Pancreas (tissue), 10 donors: Measurements from ENCODE around the gene CFB. TPM values are rescaled to one million over a fixed set of nuclear protein-coding genes. Genes with fewer than 3 reads are reported as not detected.

ENCODE experiments used
- ATAC-seq, 4 donors: fragments of 200-7000 bp; cut with Tn5 transposase; one replicate each; pipeline versions ENCODE4 v1.8.0 to v1.9.1; 2020; ENCODE audit warnings: mild to moderate bottlenecking in 4 of 4, moderate library complexity in 4 of 4
- DNase-seq, 6 donors: peaks; one replicate each; pipeline ENCODE4 v3.0.0-alpha.2; 2020
- FAIRE-seq: peaks from 2 replicates; lab custom pipeline; 2012; peaks lifted over from hg19 to GRCh38; lab: Jason Lieb, UNC
- H3K27ac ChIP-seq, 4 donors: fragments of 200-600 bp; sonication (generic); 1 replicate in 3 of 4; 2 replicates in 1 of 4; pipeline versions ENCODE4 v1.5.0 to v1.8.0; 2020
- H3K27me3 ChIP-seq, 4 donors: fragments of 200-600 bp; one replicate each; pipeline ENCODE4 v1.8.0; 2021
- H3K36me3 ChIP-seq, 3 donors: fragments of 200-600 bp; sonication (generic) in 1 of 3; one replicate each; pipeline versions ENCODE4 v1.5.0 to v1.8.0; 2020 to 2021
- H3K4me1 ChIP-seq, 3 donors: fragments of 200-600 bp; one replicate each; pipeline ENCODE4 v1.8.0; 2021
- H3K4me3 ChIP-seq, 4 donors: fragments of 200-600 bp; sonication (generic) in 2 of 4; one replicate each; pipeline versions ENCODE4 v1.5.0 to v1.8.0; 2020 to 2021
- H3K9me3 ChIP-seq, 4 donors: fragments of 200-600 bp; one replicate each; pipeline ENCODE4 v1.8.0; 2021
- CTCF ChIP-seq, 4 donors: fragments of 200-600 bp; sonication (generic) in 3 of 4; IDR thresholded peaks; one replicate each; pipeline versions ENCODE4 v1.5.0 to v1.8.0; 2021; ENCODE audit warnings: antibody characterized with exemption in 4 of 4
- WGBS, 2 donors: extraction: QIAGEN DNeasy Blood & Tissue Kit; methylation state at CpG; one replicate each; pipeline ENCODE4 v1.1.7; 2013; 5-methylcytosine and 5-hydroxymethylcytosine counted together
- intact Hi-C, 3 donors: fragments of 100-400 bp; cut with DNase I; formaldehyde crosslinking; loops; one replicate each; pipeline versions ENCODE4 v1.11.1 to v1.14.2; 2022
- polyA plus RNA-seq, 2 donors: library from polyadenylated mRNA; stranded (reverse); fragments of 200-250 nt; gene quantifications; one replicate each; pipeline ENCODE4 v1.2.3, GENCODE V29; 2013
- total RNA-seq, 6 donors: library from RNA; stranded (reverse); fragmentation: NEBNext Ultra II Directional in 4 of 6; extraction: Animal tissue kit (Norgen Biotek cat#: 25700) in 4 of 6; gene quantifications; one replicate each; pipeline versions ENCODE4 v1.2.1 to v1.2.4, GENCODE V29; 2021 to 2023
- donor health status: healthy with polysubstance abuse.
- donor health status: DM: no; HTN: no; CAD: no; lungs with moderate emphysema.
- donor health status: DM: no; HTN: no; CAD: no.
- donor health status: control.
- donor health status: control.
- donor health status: Bipolar disorder and iron deficiency.
- donor health status: DM: yes; HTN: yes; CAD: no.
- donor health status: DM: no; HTN: no; CAD: no.
- donor health status: DM: no; HTN: no; CAD: no.
- donor health status: DM: yes; HTN: yes; CAD: no.

The CFB gene
- total and polyA plus RNA-seq, 8 donors: 23.4 to 330 (median 86.8) TPM

DNA sequence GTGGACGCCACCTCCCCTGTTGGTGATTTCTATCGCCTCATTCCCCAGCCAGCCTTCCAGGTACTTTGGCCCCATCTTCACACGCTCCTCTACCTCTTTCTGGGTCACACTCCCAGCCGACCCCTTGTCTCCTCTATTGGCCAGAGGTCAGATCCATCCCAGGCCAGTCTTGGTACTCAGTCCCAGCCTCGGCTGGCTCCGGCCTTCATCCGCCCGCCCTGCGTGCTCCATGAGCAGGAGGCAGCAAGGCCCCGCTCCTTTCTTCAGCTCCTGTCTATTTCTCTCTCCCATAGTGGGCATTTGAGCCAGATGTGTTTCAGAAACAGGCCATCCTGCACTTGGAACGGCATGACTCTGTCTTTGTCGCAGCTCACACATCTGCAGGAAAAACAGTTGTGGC, 15.7 kb downstream of the CFB start:
- ATAC-seq (no peak), DNase-seq (no peak), FAIRE-seq (no peak)
- Histone ChIP-seq H3K27ac (no peak overlapping the region), H3K9me3 (no peaks in the 10 kb centered on the region), H3K27me3 (no peaks in the 10 kb centered on the region), H3K4me1 (peaks cover 0 to 14% (median 6%) of the 10 kb centered on the region in 3 donors), H3K36me3 (peaks cover 0 to 41% (median 7%) of the 10 kb centered on the region in 3 donors), H3K4me3 (no peak overlapping the region)
- no peak for TF ChIP-seq CTCF (IDR thresholded peaks at IDR 0.05)
- WGBS, 2 donors: 92 to 94% methylated on average over 12 of the region's 12 CpGs
- intact Hi-C loops: no loop called here

DNA sequence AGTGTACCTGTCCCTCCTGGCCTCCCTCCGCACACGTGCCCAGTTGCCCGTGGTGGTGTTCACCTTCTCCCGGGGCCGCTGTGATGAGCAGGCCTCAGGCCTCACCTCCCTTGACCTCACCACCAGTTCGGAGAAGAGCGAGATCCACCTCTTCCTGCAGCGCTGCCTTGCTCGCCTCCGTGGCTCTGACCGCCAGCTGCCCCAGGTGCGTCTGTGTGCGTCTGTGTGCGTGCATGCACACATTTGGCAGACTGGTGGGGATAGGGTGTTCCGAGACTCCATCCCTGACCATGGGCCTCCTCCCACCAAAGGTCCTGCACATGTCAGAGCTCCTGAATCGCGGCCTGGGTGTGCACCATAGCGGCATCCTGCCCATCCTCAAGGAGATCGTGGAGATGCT, 18.0 kb downstream of the CFB start:
- H3K9me3 ChIP-seq: no peaks in the 10 kb centered on the region
- DNase-seq: no peak
- H3K27ac ChIP-seq: no peak overlapping the region
- no peak for TF ChIP-seq CTCF (IDR thresholded peaks at IDR 0.05)
- H3K4me3 ChIP-seq: no peak overlapping the region
- peaks cover 0 to 6% (median 4%) of the 10 kb centered on the region in 3 donors for H3K4me1 ChIP-seq
- no peaks in the 10 kb centered on the region for H3K27me3 ChIP-seq
- peaks cover 0 to 57% (median 7%) of the 10 kb centered on the region in 3 donors for H3K36me3 ChIP-seq
- 94 to 97% methylated on average over 19 of the region's 19 CpGs for WGBS, 2 donors
- intact Hi-C loops: no loop called here
- no peak for ATAC-seq
- no peak for FAIRE-seq

GRCh38 chr6:31965700-31966099, 19.8 kb downstream of the CFB start:
- Histone ChIP-seq H3K27ac (no peak overlapping the region), H3K36me3 (peaks cover 0 to 57% (median 7%) of the 10 kb centered on the region in 3 donors), H3K27me3 (no peaks in the 10 kb centered on the region), H3K4me3 (no peak overlapping the region), H3K9me3 (no peaks in the 10 kb centered on the region), H3K4me1 (no peaks in the 10 kb centered on the region)
- no peak for TF ChIP-seq CTCF (IDR thresholded peaks at IDR 0.05)
- intact Hi-C loops: no loop called here
- FAIRE-seq: no peak
- 86 to 90% methylated on average over 13 of the region's 13 CpGs for WGBS, 2 donors
- no peak for ATAC-seq
- no peak for DNase-seq

- H3K27me3 ChIP-seq: no peaks in the 10 kb centered on the region
- no peak for FAIRE-seq
- no peaks in the 10 kb centered on the region for H3K9me3 ChIP-seq
- no peaks in the 10 kb centered on the region for H3K4me1 ChIP-seq
- peaks cover 0 to 56% (median 7%) of the 10 kb centered on the region in 3 donors for H3K36me3 ChIP-seq
- intact Hi-C loops: no loop called here
- H3K4me3 ChIP-seq: no peak overlapping the region
- ATAC-seq: no peak
- no peak for DNase-seq
- no peak for TF ChIP-seq CTCF (IDR thresholded peaks at IDR 0.05)
- H3K27ac ChIP-seq: no peak overlapping the region
- 83 to 90% methylated on average over 7 of the region's 7 CpGs for WGBS, 2 donors
These were observed 20.6 kb downstream of the CFB start for GRCh38 chr6:31966506-31966905.

GRCh38 chr6:31966997-31967925, 21.4 kb downstream of the CFB start:
- FAIRE-seq (no peak), DNase-seq (no peak), ATAC-seq (no peak)
- H3K4me1 ChIP-seq: no peaks in the 10 kb centered on the region
- H3K9me3 ChIP-seq: no peaks in the 10 kb centered on the region
- intact Hi-C loops: no loop called here
- no peak for TF ChIP-seq CTCF (IDR thresholded peaks at IDR 0.05)
- H3K27me3 ChIP-seq: no peaks in the 10 kb centered on the region
- WGBS, 2 donors: 71 to 78% methylated on average over 10 of the region's 10 CpGs
- H3K36me3 ChIP-seq: peaks cover 0 to 51% (median 7%) of the 10 kb centered on the region in 3 donors
- no peak overlapping the region for H3K4me3 ChIP-seq
- H3K27ac ChIP-seq: no peak overlapping the region
